T-helper 1 cell treated with Interleukin-12 subunit alpha and Interleukin-12 subunit beta and Interleukin-4 antibody, amounts not matched to agents 30 ng/mL and 1 ng/mL, for 36 hours (primary cell): Measurements from ENCODE around the gene MYLK3. TPM values are rescaled to one million over a fixed set of nuclear protein-coding genes. Genes with fewer than 3 reads are reported as not detected.
"Not testable (repeated sequence)": the region's sequence is repeated elsewhere in the genome, so short reads cannot be mapped to it uniquely, and the experiment has no call there.

Experiments used
- intact Hi-C: fragments of 100-400 bp; cut with micrococcal nuclease; formaldehyde crosslinking; loops from one replicate; pipeline ENCODE4 v1.15.1; 2024
- total RNA-seq: library from RNA; stranded (reverse); gene quantifications from 2 replicates; pipeline ENCODE4 v1.2.3, GENCODE V29; 2022

Gene MYLK3
- total RNA-seq, 1 donor from 2014 or later = 0.22 TPM

GRCh38 chr16:46691726-46692125 lies 56.4 kb downstream of the MYLK3 start:
- intact Hi-C loops = loop anchor here (2.0 kb wide), 1 partner anchor 217 kb away; no protein-coding TSS in a partner anchor

GRCh38 chr16:46690281-46691178 lies 57.6 kb downstream of the MYLK3 start:
- intact Hi-C loops = loop anchor here (2.0 kb wide), 1 partner anchor 218 kb away; no protein-coding TSS in a partner anchor

GRCh38 chr16:46689365-46690280 lies 58.5 kb downstream of the MYLK3 start, which contains the start of gene ORC6:
ORC6 (plus strand) TSS chr16:46689659; CDS start chr16:46689706, 47 bp downstream.
- intact Hi-C loops = loop anchor here (1.0 to 5.0 kb wide), 16 partner anchors 16 to 1923 kb away; partner anchors contain the start of genes C16orf87, DNAJA2, GPT2 and ITFG1

- intact Hi-C loops = loop anchor here (1.0 to 5.0 kb wide), 15 partner anchors 16 to 1924 kb away; partner anchors contain the start of genes C16orf87, DNAJA2, GPT2 and ITFG1
Observed at GRCh38 chr16:46688654-46689364, 59.3 kb downstream of the MYLK3 start, which contains the start of gene VPS35. VPS35 (minus strand) TSS chr16:46689178; CDS start chr16:46689133, 45 bp downstream.

GRCh38 chr16:46688101-46688653 lies 60.0 kb downstream of the MYLK3 start:
- intact Hi-C loops = loop anchor here (2.0 to 5.0 kb wide), 4 partner anchors 239 to 1925 kb away; partner anchors contain the start of gene SIAH1

- intact Hi-C loops = loop anchor here (5.0 kb wide), 1 partner anchor 240 kb away; no protein-coding TSS in a partner anchor
Observed at GRCh38 chr16:46687486-46687885, 60.7 kb downstream of the MYLK3 start.

- intact Hi-C loops = loop anchor here (5.0 kb wide), 1 partner anchor 240 kb away; no protein-coding TSS in a partner anchor
Observed at GRCh38 chr16:46686815-46687473, 61.2 kb downstream of the MYLK3 start.

- intact Hi-C loops = not testable (repeated sequence)
Observed at GRCh38 chr16:46681867-46682266, 66.3 kb downstream of the MYLK3 start.

GRCh38 chr16:46677943-46678342 lies 70.2 kb downstream of the MYLK3 start:
- intact Hi-C loops = not testable (repeated sequence)

GRCh38 chr16:46673320-46674013 lies 74.7 kb downstream of the MYLK3 start:
- intact Hi-C loops = loop anchor here (1.0 to 2.0 kb wide), 5 partner anchors 16 to 1491 kb away; partner anchors contain the start of genes ORC6 and VPS35

- intact Hi-C loops = no loop called here
Observed at GRCh38 chr16:46662123-46662522, 86.0 kb downstream of the MYLK3 start.

- intact Hi-C loops = no loop called here
Observed at GRCh38 chr16:46658925-46659324, 89.2 kb downstream of the MYLK3 start.

Other genes with a start within 250 kb of the MYLK3 start
- 38.4 and 40.1 TPM in 2 replicates for gene SHCBP1, start 127.0 kb downstream of the MYLK3 start, total RNA-seq
- gene VPS35, start 59.2 kb downstream of the MYLK3 start, total RNA-seq = 70.3 and 73.1 TPM in 2 replicates
- gene ORC6, start 58.7 kb downstream of the MYLK3 start, total RNA-seq = 33.9 and 36.5 TPM in 2 replicates
- gene C16orf87, start 82.8 kb upstream of the MYLK3 start, total RNA-seq = 18.9 and 21.0 TPM in 2 replicates
- gene GPT2, start 136.0 kb upstream of the MYLK3 start, total RNA-seq = 7.0 and 8.3 TPM in 2 replicates
- gene DNAJA2, start 225.3 kb upstream of the MYLK3 start, total RNA-seq = 61.4 and 61.8 TPM in 2 replicates